GM20431 (cell line): ENCODE results near the gene SMIM24.
"Not testable (repeated sequence)": the region's sequence is repeated elsewhere in the genome, so short reads cannot be mapped to it uniquely, and the experiment has no call there.

Experiments
- in situ Hi-C: fragments of 300-500 bp; cut with MseI, MboI; formaldehyde crosslinking; loops from one replicate; pipeline ENCODE4 v1.15.0; 2020; ENCODE audit warnings: low sequenced_read_pairs; ENCODE audit not compliant: unreplicated experiment

Gene SMIM24

GRCh38 chr19:3515891-3516422 is 35.6 kb upstream of the SMIM24 start:
- in situ Hi-C loops = no loop called here

- in situ Hi-C loops = no loop called here
Observed at GRCh38 chr19:3514930-3515329, 34.6 kb upstream of the SMIM24 start.

- in situ Hi-C loops = no loop called here
Observed at GRCh38 chr19:3513229-3514140, 33.2 kb upstream of the SMIM24 start.

GRCh38 chr19:3512562-3513228 is 32.4 kb upstream of the SMIM24 start:
- in situ Hi-C loops = no loop called here

GRCh38 chr19:3511506-3512251 is 31.4 kb upstream of the SMIM24 start:
- in situ Hi-C loops = no loop called here

- in situ Hi-C loops = no loop called here
Observed at GRCh38 chr19:3510727-3511126, 30.4 kb upstream of the SMIM24 start.

GRCh38 chr19:3509566-3509989 is 29.3 kb upstream of the SMIM24 start:
- in situ Hi-C loops = no loop called here

- in situ Hi-C loops = no loop called here
Observed at GRCh38 chr19:3508771-3509535, 28.6 kb upstream of the SMIM24 start.

GRCh38 chr19:3508121-3508661 is 27.9 kb upstream of the SMIM24 start:
- in situ Hi-C loops = not testable (repeated sequence)

GRCh38 chr19:3507371-3508120 is 27.2 kb upstream of the SMIM24 start:
- in situ Hi-C loops = no loop called here

- in situ Hi-C loops = no loop called here
Observed at GRCh38 chr19:3506384-3507340, 26.3 kb upstream of the SMIM24 start.

- in situ Hi-C loops = no loop called here
Observed at GRCh38 chr19:3505598-3506383, 25.5 kb upstream of the SMIM24 start, which contains the start of gene FZR1. Gene FZR1, plus strand, starts transcription at chr19:3506311. Its CDS starts 16,679 bp downstream, at chr19:3522990.

- in situ Hi-C loops = no loop called here
Observed at GRCh38 chr19:3504735-3505134, 24.4 kb upstream of the SMIM24 start.

GRCh38 chr19:3503036-3503572 is 22.8 kb upstream of the SMIM24 start:
- in situ Hi-C loops = no loop called here

GRCh38 chr19:3501780-3502179 is 21.5 kb upstream of the SMIM24 start:
- in situ Hi-C loops = no loop called here

- in situ Hi-C loops = no loop called here
Observed at GRCh38 chr19:3500429-3501101, 20.2 kb upstream of the SMIM24 start, which contains the start of gene DOHH. Gene DOHH, minus strand, starts transcription at chr19:3500674. Its CDS starts 3,860 bp downstream, at chr19:3496814.
